Smooth muscle cell (in vitro differentiated cells): ENCODE results near the gene THUMPD2. TPM values are rescaled to one million over a fixed set of nuclear protein-coding genes. Genes with fewer than 3 reads are reported as not detected.

Experiments
- DNase-seq: peaks from one replicate; lab custom pipeline; 2025; ENCODE audit not compliant: unreplicated experiment; lab: John Stamatoyannopoulos, UW
- H2AFZ ChIP-seq: fragments of 200-600 bp; sonication (generic); 2 replicates; pipeline ENCODE4 v1.6.0; 2016; ENCODE audit warnings: antibody characterized with exemption, low read depth, mild to moderate bottlenecking
- H3F3A ChIP-seq: fragments of 200-600 bp; sonication (generic); 2 replicates; pipeline ENCODE4 v1.6.0; 2017; ENCODE audit warnings: antibody characterized with exemption, low read depth
- H3K27ac ChIP-seq: fragments of 200-600 bp; sonication (generic); 2 replicates; pipeline ENCODE4 v1.5.1; 2016; ENCODE audit warnings: low read depth, mild to moderate bottlenecking
- H3K27me3 ChIP-seq: fragments of 200-600 bp; sonication (generic); 2 replicates; pipeline ENCODE4 v1.6.1; 2016; ENCODE audit warnings: low read depth, mild to moderate bottlenecking
- H3K36me3 ChIP-seq: fragments of 200-600 bp; sonication (generic); 2 replicates; pipeline ENCODE4 v1.5.1; 2016; ENCODE audit warnings: low read depth
- H3K4me1 ChIP-seq: fragments of 200-600 bp; sonication (generic); 2 replicates; pipeline ENCODE4 v1.5.1; 2016; ENCODE audit warnings: low read depth
- H3K4me2 ChIP-seq: fragments of 200-600 bp; sonication (generic); 2 replicates; pipeline ENCODE4 v1.6.0; 2016; ENCODE audit warnings: mild to moderate bottlenecking
- H3K4me3 ChIP-seq: fragments of 200-600 bp; sonication (generic); 2 replicates; pipeline ENCODE4 v1.5.1; 2016; ENCODE audit warnings: mild to moderate bottlenecking
- H3K79me2 ChIP-seq: fragments of 200-600 bp; sonication (generic); 2 replicates; pipeline ENCODE4 v1.6.0; 2016; ENCODE audit warnings: low read depth, mild to moderate bottlenecking
- H3K9ac ChIP-seq: fragments of 200-600 bp; sonication (generic); 2 replicates; pipeline ENCODE4 v1.6.0; 2016; ENCODE audit warnings: low read depth
- H3K9me3 ChIP-seq: fragments of 200-600 bp; sonication (generic); replicated peaks from 2 replicates; pipeline ENCODE4 v1.5.1; 2016; ENCODE audit warnings: low read depth
- H4K20me1 ChIP-seq: fragments of 200-600 bp; sonication (generic); 2 replicates; pipeline ENCODE4 v1.6.0; 2016; ENCODE audit warnings: low read depth
- CTCF ChIP-seq: fragments of 200-600 bp; sonication (generic); IDR thresholded peaks from 2 replicates; pipeline ENCODE4 v1.5.1; 2017; ENCODE audit warnings: borderline replicate concordance, mild to moderate bottlenecking, antibody characterized with exemption; ENCODE audit not compliant: insufficient read depth, poor library complexity, severe bottlenecking
- WGBS: methylation state at CpG from one replicate; pipeline ENCODE4 v1.1.7; 2016; ENCODE audit warnings: low lambda C conversion rate; 5-methylcytosine and 5-hydroxymethylcytosine counted together
- polyA plus RNA-seq: library from polyadenylated mRNA; unstranded; fragments of >200 nt; fragmentation: Nextera tagmentation; extraction: Ambion mirVana; gene quantifications from 2 replicates; pipeline ENCODE4 v1.2.1, GENCODE V29; 2016
- total RNA-seq: library from RNA; depleted of rRNA; stranded (reverse); fragments of >200 nt; gene quantifications from 2 replicates; pipeline ENCODE4 v1.2.3, GENCODE V29; 2014

The THUMPD2 gene
- total and polyA plus RNA-seq, 2 experiments from 2014 or later = 14.5 to 18.6 TPM

DNA sequence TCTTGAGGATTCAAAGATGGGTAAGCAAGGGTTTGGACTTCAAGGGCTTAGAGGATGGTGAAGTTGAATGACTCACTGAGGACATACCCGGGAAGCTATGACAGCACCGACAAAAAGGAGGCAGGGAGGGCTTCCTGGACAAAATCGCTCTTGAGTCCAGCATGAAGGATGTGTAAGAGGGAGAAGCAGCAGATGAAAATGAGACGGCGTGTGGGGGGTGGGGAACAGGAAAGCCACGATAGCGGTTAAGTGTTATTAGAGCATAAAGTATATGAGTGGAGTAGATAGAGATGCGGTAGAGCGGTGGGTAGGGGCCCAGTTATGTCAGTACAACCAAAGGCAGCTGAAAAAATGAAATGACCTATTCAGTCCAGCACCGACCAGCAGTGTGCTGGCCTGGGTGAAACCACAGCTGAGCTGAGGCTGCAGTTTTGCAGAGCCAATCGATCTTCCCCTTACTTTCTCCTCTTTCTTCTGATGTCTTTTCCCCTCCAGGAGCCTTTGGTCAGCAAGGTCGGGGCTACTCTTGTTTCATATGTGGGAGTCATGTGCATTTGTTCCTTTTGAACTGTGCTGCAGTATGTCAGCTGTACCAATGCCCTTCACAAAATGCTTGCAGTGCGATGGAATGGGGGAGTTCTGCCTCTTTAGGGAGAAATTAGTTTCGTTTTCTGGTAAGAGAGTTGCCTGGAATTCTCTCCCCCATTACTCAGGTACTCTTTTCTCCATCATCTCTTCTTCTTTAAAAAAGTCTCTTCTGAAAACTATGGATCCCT, 2.0 kb upstream of the THUMPD2 start:
- H4K20me1 ChIP-seq = no peaks in the 10 kb centered on the region
- H3K4me1 ChIP-seq = peaks cover 22% of the 10 kb centered on the region
- no peak overlapping the region for H3K4me2 ChIP-seq
- no peaks in the 10 kb centered on the region for H3K36me3 ChIP-seq
- H2AFZ ChIP-seq = peak overlapping the region; percentile 24
- H3K9ac ChIP-seq = no peak overlapping the region
- H3K4me3 ChIP-seq = no peak overlapping the region
- H3F3A ChIP-seq = peaks cover 17% of the 10 kb centered on the region
- peaks cover 27% of the 10 kb centered on the region for H3K79me2 ChIP-seq
- H3K9me3 ChIP-seq = no peaks in the 10 kb centered on the region
- 74% methylated on average over 14 of the region's 14 CpGs for WGBS
- no peak for TF ChIP-seq CTCF
- peak overlapping the region; percentile 86 for H3K27ac ChIP-seq
- DNase-seq = no peak
- no peaks in the 10 kb centered on the region for H3K27me3 ChIP-seq

DNA sequence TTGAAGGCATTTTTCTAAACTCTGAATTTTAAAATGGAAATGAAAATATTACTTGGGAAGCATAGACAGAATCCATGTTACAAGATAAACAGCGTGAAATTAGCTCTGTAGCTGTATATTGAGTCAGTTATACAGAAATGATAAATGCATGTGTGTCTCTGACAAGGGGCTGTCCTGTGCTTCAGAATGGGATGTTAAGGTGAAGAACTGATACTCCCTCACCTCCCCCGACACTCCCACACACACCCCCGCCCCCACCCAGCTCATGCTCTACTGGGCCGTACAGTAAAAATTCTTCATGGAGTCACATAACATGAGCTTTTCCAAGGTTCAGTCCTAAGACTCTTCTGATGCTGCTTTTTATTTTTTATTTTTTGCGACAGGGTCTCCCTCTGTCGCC, 869 bp upstream of the THUMPD2 start:
- H3K4me2 ChIP-seq = no peak overlapping the region
- 92% methylated on average over 5 of the region's 6 CpGs for WGBS
- H3F3A ChIP-seq = peaks cover 17% of the 10 kb centered on the region

DNA sequence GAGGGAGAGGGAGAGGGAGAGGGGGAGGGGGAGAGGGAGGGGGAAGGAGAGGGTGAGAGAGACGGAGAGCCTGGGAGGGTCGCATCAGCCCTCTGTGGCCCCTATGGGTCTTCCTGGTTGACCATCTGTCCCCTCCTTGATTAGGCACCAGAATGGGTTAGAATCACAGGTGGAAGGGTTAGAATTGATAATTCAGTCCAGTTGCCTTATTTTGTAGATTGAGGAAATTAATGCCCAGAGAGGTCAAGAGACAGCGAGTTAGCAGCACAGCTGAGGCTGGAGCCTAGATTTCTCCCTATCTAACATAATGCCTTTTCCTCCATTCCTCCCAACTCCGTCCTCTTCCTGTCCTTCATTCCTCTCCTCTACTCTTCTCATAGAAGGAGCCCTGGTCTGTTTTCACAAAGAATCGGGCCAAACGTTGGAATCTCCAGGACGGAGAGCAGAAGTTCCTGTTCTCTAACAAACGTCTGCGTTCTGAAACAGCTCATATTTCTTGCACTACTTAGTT, 338 bp upstream of the THUMPD2 start:
- DNase-seq = no peak
- Histone ChIP-seq H3K36me3 (no peaks in the 10 kb centered on the region), H3K4me1 (peaks cover 22% of the 10 kb centered on the region), H3F3A (peaks cover 17% of the 10 kb centered on the region), H2AFZ (peak overlapping the region; percentile 98), H3K9me3 (no peaks in the 10 kb centered on the region), H3K9ac (peak overlapping the region; percentile 93), H3K79me2 (peaks cover 42% of the 10 kb centered on the region), H3K27me3 (no peaks in the 10 kb centered on the region), H3K4me3 (peak overlapping the region; percentile 88), H3K27ac (peak overlapping the region; percentile 77), H4K20me1 (no peaks in the 10 kb centered on the region), H3K4me2 (peak overlapping the region; percentile 99)
- no peak for TF ChIP-seq CTCF
- WGBS = 62% methylated on average over 9 of the region's 9 CpGs

More for the DNA sequence above, 869 bp upstream of the THUMPD2 start:
- peak overlapping the region; percentile 98 for H2AFZ ChIP-seq
- no peak overlapping the region for H3K4me3 ChIP-seq
- no peak for TF ChIP-seq CTCF
- no peak overlapping the region for H3K9ac ChIP-seq
- H3K27me3 ChIP-seq = no peaks in the 10 kb centered on the region
- H3K36me3 ChIP-seq = no peaks in the 10 kb centered on the region
- no peaks in the 10 kb centered on the region for H4K20me1 ChIP-seq
- H3K27ac ChIP-seq = peak overlapping the region; percentile 22
- H3K79me2 ChIP-seq = peaks cover 37% of the 10 kb centered on the region
- DNase-seq = no peak
- H3K4me1 ChIP-seq = peaks cover 22% of the 10 kb centered on the region
- H3K9me3 ChIP-seq = no peaks in the 10 kb centered on the region
